Activated CD4-positive, alpha-beta T cell treated with anti-CD3 and anti-CD28 coated beads, Interleukin-2, amount 50 U/mL, for 24 hours (primary cell): ENCODE measurements around the gene RTKN.
A peak's percentile ranks its signal among the peaks of the same experiment; 100 is the strongest.

Source experiments
- DNase-seq, 2 donors: peaks; one replicate each; pipeline ENCODE4 v3.0.0-alpha.2; 2020; ENCODE audit warnings: low read depth in 1 of 2, low spot score in 1 of 2

The RTKN gene

GRCh38 chr2:74417763-74418162, 24.0 kb downstream of the RTKN start:
- DNase-seq: no peak

DNA sequence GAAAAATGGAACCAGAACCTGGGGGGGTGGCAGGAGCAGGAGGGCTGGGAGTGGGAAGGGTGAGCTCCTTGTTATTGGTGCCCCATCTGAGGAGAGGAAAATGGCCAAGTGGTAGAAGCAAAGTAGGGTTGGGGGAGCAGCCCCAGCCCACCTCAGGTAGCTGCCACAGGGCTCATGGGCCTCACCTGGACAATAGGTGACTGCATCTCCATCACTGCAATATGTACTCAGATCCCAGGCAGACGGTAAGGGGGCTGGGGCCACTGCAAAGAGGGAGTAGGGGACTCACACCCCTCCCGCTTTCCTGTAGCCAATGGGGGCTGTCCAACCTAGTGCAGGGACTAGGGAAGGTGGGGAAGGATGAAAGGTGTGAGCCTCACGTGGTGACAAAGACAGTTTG, 24.5 kb downstream of the RTKN start:
- no peak for DNase-seq

DNA sequence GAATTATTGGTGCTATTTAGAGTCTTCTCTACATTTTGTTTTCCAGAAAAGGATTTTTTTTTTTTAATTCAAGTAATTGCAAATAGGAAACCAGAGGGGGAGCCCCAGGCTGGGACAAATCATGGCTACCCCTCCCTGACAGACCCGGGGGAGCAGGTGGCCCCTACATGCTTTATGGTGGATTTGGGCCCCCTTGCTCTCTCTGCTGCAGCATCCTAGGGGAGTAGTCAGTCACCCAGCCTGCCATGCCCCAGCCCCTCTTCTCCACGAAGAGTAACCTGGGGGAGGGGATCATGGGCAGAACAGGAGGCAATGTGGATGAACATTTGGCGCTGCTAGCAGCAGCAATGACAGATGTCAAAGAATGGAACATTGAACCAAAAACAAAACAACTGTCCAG, 25.0 kb downstream of the RTKN start:
- DNase-seq: no peak

GRCh38 chr2:74415762-74416395, 25.9 kb downstream of the RTKN start:
- DNase-seq: no peak

- DNase-seq: no peak
These were observed 26.6 kb downstream of the RTKN start for GRCh38 chr2:74414881-74415761.

- no peak for DNase-seq
These were observed 27.3 kb downstream of the RTKN start for GRCh38 chr2:74414441-74414840.

- no peak for DNase-seq
These were observed 28.6 kb downstream of the RTKN start for GRCh38 chr2:74413001-74413698.

GRCh38 chr2:74407682-74408081, 34.1 kb downstream of the RTKN start:
- DNase-seq: no peak

DNA sequence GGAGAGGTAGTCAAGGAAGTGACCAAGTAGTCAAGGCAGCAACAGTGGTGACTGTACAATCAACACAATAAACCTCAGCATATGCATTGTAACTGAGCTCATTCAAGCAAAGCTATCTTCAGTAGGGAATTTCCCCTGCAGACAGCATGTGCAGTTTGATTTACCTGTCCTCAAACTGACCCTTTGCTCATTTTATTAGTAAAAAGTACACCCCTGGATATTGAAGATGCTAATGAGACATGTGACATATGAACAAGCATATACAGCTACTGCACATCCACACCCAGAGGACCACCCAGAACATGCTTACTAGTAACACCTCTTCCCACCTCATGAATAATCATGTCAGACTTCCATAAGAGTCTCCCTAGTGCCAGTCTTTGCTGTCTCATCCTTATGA, 35.7 kb downstream of the RTKN start:
- DNase-seq: no peak

DNA sequence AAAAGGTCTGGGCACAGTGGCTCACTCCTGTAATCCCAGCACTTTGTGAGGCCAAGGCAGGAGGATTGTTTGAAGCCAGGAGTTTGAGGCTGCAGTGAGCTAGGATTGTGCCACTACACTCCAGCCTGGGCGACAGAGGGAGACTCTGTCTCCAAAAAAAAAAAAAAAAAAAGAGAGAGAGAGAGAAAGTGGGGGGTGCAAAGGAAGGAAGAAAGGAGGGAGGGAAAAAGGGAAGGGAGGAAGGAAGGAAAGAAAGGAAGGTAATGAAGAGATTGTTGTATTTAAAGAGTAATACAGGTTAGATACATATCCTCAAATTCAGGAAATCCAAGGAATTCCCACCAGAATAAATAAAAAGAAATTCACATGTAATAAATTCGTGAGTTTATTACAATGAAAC, 39.8 kb downstream of the RTKN start:
- no peak for DNase-seq

DNA sequence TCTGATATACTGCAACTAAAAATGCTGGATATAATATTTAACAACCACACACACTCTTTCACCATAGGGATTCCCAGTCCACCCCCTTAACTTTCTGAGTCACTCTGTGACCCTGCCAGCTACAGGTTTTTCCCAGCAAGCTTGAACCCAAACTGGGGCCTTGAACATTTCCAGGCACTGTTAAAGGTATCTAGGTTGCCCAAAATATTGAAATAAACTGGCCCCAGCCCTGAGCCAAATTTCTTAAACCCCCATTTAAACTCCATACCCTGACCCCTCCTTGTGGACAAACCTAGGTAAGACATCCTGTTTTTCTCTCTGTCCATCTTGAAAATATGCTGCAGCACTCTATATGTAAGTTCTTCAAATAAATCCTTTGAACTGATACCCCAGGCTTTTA, 42.0 kb downstream of the RTKN start:
- no peak for DNase-seq

DNA sequence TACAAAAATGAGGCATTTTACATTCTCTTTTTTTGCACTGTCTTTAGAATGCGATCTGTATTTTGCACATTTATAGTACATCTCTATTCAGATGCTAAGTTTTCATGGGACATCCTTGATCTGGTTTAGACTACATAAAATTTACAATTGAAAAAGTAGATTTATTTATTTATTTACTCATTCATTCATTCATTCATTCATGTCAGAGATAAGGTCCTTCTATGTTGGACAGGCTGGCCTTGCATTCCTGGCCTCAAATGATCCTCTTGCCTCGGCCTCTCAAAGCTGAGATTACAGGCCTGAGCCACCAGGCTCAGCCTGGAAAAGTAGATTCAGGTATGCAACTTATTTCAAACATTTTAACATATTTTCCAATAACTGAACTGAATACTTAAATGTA, 45.6 kb downstream of the RTKN start:
- DNase-seq: no peak

GRCh38 chr2:74393525-74393924, 48.2 kb downstream of the RTKN start:
- no peak for DNase-seq

GRCh38 chr2:74392449-74392743, 49.3 kb downstream of the RTKN start:
- DNase-seq: no peak

- peak; percentile 96 to 97 for DNase-seq
These were observed 49.9 kb downstream of the RTKN start for GRCh38 chr2:74391580-74392448.

DNA sequence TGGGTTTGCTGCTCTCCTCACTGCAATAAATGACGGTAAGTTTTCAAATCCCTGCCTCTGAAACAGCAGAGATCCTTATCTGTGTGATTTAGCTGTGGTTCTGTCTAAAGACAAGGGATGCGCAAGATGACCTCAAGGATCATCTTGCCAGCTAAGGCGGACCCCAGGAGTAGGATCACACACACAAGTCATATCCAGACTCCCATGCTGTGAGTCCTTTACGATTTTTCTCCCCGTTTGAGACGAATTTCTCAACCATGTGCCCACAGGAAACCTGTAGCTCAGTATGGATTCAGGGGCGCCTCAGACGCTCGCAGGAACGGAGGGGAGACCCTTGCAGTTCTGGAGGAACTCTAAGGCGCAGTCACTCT, 50.5 kb downstream of the RTKN start:
- DNase-seq: no peak

DNA sequence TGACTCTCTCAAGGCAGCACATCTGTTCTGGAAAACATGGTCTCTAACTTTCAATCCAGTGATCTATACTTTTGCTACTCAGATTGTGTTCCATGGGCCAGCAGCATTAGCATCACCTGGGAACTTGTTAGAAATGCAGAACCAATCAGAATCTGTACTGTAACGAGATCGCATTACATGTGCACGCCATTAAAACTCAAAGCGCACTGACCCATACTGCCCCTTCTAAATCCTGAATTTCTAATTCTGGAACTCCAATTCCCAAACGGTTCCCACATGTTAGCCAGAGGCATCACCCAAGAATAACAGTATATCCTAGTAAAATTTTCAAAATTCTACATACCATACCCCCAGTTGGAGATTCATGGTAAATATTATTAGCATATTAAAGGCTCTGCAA, 51.1 kb downstream of the RTKN start:
- no peak for DNase-seq

DNA sequence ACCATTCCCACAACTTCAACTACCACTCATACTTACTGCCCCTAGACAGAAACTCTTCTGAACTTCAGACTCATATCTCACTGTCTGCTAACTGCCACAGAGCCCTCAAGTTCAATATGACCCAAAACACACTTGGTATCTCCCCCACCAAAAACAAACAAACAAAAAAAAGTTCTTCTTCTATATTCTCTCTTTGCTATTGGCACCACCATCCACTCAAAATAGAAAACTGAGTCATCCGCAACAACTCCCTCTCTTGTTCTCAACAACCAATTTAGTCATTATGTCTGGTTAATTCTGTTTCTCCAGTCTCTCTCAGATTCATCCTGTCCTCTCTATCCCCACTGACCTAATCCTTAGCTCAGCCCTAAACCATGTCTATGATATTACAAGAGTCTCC, 54.4 kb downstream of the RTKN start:
- DNase-seq: no peak

DNA sequence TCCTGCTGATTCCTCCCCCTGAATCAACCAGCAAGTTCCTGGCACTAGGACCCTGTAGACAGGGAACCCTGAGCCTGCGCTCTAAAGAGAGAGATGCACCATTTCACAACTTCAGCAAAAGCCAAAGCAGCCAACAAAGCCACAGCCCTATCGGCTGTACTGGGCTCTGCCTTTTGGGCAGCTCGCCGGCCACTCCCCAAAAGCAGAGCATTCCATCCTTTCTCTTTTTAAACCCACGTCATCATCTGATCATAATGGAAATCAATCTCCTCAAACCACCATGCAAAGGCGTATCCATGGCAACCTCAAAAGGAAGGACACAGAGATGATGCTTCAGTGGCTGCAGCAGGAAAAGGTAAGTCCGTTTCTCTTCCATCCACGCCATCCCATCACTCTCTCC, 56.3 kb downstream of the RTKN start:
- DNase-seq: no peak

DNA sequence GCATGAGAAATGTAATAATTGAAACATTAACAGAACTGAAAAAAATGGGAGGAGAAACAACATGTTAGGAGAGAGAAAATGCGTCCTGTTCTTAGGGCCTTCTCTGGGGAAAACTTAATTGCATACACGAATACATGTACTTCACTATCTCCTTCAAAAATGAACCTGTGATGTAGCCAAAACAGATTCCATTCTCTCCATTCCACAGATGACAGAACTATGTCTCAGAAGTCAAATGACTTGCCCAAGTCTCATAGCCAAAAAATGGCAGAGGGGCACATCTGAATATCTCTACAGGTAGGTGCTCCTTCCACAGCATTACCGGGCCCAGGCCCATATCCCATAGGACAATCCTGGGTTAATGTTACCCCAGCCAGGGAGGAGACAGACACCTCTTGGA, 57.7 kb downstream of the RTKN start:
- no peak for DNase-seq

DNA sequence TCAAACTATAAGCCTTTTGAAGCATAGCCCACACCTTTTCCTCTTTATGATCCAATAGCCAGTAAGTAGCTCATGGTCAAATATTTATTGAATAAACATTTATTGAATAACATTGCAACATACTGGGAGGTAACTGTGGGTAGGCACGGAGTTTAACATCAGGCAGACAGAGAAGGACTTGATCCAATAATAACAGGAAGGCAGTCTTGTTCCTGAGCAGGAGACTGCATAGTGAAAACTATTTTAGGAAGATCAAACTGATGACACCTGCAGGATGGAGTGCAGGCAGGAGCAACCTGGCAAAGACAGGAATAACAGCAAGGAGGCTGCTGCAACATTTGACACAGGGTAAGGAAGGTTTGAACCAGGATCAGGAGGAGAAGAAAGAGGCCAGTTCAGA, 58.5 kb downstream of the RTKN start:
- no peak for DNase-seq

DNA sequence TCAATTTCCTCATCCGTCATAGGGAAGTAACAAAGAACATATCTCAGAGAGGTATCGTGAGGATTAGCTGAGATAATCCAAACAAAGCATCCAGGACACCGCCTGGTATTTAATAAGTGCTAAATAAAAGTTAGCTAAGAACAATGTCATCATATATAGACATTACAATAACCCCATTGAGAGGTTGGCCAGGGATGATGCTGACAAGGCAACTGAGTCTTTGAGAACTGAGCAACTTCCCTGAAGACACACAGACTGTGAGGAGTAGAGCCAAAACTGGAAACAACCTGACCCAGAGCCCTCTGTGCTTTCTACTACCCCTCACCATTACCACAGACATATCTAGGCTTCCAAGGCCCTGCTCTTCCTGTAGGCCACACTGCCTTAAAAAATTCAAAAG, 60.0 kb downstream of the RTKN start:
- no peak for DNase-seq
